ENCODE measurements around the gene REC114.

DNA sequence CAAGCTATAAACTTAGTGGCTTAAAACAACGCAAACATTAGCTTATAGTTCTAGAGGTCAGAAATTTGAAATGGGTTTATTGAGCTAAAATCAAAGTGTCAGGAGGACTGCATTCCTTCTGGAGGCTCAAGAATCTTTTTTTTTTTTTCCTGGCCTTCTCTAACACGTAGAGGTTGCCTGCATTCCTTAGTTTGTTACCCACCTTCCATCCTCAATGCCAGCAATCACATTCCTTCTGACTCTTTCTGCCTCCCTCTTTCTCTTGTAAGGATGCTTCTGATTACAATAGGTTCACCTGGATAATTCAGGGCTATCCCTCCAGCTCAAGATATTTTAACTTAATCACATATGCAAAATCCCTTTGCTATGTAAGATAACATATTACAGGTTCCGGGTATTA, 24.8 kb downstream of the REC114 start:
- TF ChIP-seq, protein P1, sequence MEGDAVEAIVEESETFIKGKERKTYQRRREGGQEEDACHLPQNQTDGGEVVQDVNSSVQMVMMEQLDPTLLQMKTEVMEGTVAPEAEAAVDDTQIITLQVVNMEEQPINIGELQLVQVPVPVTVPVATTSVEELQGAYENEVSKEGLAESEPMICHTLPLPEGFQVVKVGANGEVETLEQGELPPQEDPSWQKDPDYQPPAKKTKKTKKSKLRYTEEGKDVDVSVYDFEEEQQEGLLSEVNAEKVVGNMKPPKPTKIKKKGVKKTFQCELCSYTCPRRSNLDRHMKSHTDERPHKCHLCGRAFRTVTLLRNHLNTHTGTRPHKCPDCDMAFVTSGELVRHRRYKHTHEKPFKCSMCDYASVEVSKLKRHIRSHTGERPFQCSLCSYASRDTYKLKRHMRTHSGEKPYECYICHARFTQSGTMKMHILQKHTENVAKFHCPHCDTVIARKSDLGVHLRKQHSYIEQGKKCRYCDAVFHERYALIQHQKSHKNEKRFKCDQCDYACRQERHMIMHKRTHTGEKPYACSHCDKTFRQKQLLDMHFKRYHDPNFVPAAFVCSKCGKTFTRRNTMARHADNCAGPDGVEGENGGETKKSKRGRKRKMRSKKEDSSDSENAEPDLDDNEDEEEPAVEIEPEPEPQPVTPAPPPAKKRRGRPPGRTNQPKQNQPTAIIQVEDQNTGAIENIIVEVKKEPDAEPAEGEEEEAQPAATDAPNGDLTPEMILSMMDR (IDR thresholded peaks at IDR 0.05), result no peak
- TF ChIP-seq ZFX (IDR thresholded peaks at IDR 0.05; ENCODE audit: borderline replicate concordance), result no peak
